Measurements from ENCODE around the gene PHC2. TPM values are rescaled to one million over a fixed set of nuclear protein-coding genes. Genes with fewer than 3 reads are reported as not detected.

PHC2 gene
- total RNA-seq, 1 experiment from 2014 or later: 9.4 TPM

GRCh38 chr1:33294071-33295010 lies 136.6 kb downstream of the PHC2 start:
- no peak overlapping the region for H3K27ac ChIP-seq (ENCODE audit: insufficient read length, low read depth, low read length)
- Mint-ChIP-seq H3K27me3 (ENCODE audit: low read depth) (no peaks in the 10 kb centered on the region), H3K4me1 (peaks cover 7 to 10% of the 10 kb centered on the region in 2 experiments), H3K4me3 (no peak overlapping the region), H3K27ac (peak overlapping the region; percentile 71 to 78 (median 72); a peak in 4 of 7 replicates), H3K9me3 (no peaks in the 10 kb centered on the region; a peak in 1 of 5 replicates), H3K36me3 (ENCODE audit: insufficient read depth in 1 of 3, low read depth in 3 of 3) (peaks cover 24 to 43% (median 42%) of the 10 kb centered on the region in 3 experiments)
- no peaks in the 10 kb centered on the region for H3K79me1 ChIP-seq (ENCODE audit: insufficient read depth, low read depth, low read length, poor library complexity, severe bottlenecking)
- H3K23me2 ChIP-seq (ENCODE audit: insufficient read length, low read depth, low read length, poor library complexity, severe bottlenecking): no peaks in the 10 kb centered on the region
- no peak overlapping the region for H2BK12ac ChIP-seq (ENCODE audit: insufficient read length, low read depth, low read length)
- H2AFZ ChIP-seq (ENCODE audit: low read length): no peak overlapping the region
- no peak overlapping the region for H2BK15ac ChIP-seq (ENCODE audit: low read depth, low read length)
- H3K79me2 ChIP-seq (ENCODE audit: insufficient read depth, low read length): no peaks in the 10 kb centered on the region
- H2BK5ac ChIP-seq (ENCODE audit: insufficient read length, low read length): no peak overlapping the region
- H3K4me1 ChIP-seq (ENCODE audit: insufficient read depth, low read length): no peaks in the 10 kb centered on the region
- no peak overlapping the region for H3K4me2 ChIP-seq (ENCODE audit: insufficient read depth, insufficient read length, low read length)
- no peak overlapping the region for H3K14ac ChIP-seq (ENCODE audit: insufficient read depth, low read length)
- no peak overlapping the region for H3K18ac ChIP-seq (ENCODE audit: insufficient read length, low read depth, low read length)
- no peak overlapping the region for H3K4ac ChIP-seq (ENCODE audit: low read depth, low read length)
- no peaks in the 10 kb centered on the region for H4K20me1 ChIP-seq (ENCODE audit: control insufficient read depth, insufficient read depth, insufficient read length)
- no CpG with 5 or more reads among the region's 13 CpGs for WGBS (ENCODE audit: extremely low coverage, insufficient read length, low lambda C conversion rate)
- TF ChIP-seq, protein P1, sequence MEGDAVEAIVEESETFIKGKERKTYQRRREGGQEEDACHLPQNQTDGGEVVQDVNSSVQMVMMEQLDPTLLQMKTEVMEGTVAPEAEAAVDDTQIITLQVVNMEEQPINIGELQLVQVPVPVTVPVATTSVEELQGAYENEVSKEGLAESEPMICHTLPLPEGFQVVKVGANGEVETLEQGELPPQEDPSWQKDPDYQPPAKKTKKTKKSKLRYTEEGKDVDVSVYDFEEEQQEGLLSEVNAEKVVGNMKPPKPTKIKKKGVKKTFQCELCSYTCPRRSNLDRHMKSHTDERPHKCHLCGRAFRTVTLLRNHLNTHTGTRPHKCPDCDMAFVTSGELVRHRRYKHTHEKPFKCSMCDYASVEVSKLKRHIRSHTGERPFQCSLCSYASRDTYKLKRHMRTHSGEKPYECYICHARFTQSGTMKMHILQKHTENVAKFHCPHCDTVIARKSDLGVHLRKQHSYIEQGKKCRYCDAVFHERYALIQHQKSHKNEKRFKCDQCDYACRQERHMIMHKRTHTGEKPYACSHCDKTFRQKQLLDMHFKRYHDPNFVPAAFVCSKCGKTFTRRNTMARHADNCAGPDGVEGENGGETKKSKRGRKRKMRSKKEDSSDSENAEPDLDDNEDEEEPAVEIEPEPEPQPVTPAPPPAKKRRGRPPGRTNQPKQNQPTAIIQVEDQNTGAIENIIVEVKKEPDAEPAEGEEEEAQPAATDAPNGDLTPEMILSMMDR (conservative IDR thresholded peaks at IDR 0.05): no peak
- H3K9ac ChIP-seq (ENCODE audit: extremely low read depth, insufficient read length, low read length): no peak overlapping the region
- H3K56ac ChIP-seq (ENCODE audit: insufficient read length, low read depth, low read length): no peak overlapping the region
- H3K27me3 ChIP-seq (ENCODE audit: insufficient read depth, low read length): no peaks in the 10 kb centered on the region
- no peak overlapping the region for H4K5ac ChIP-seq (ENCODE audit: insufficient read length, low read depth, low read length)
- H2BK120ac ChIP-seq (ENCODE audit: low read depth, low read length, poor library complexity, severe bottlenecking): no peak overlapping the region
- H4K91ac ChIP-seq (ENCODE audit: insufficient read length, low read depth, low read length): no peak overlapping the region
- H3K23ac ChIP-seq (ENCODE audit: insufficient read length, low read depth, low read length): no peak overlapping the region
- no peaks in the 10 kb centered on the region for H3K9me3 ChIP-seq (ENCODE audit: control insufficient read depth, low read depth, low read length)
- H2BK20ac ChIP-seq (ENCODE audit: low read depth, low read length, poor library complexity, severe bottlenecking): no peak overlapping the region
- H3T11ph ChIP-seq (ENCODE audit: low read length): no peak overlapping the region
- DNase-seq: no peak
- no peak overlapping the region for H2AK5ac ChIP-seq (ENCODE audit: insufficient read length, low read length)
- no peak overlapping the region for H4K8ac ChIP-seq (replicated peaks; ENCODE audit: insufficient read length, low read depth, low read length)

Data from H9 (cell line).